HPDE6-E6E7 (cell line): ENCODE results near the gene SRPRA.
"Not testable (repeated sequence)": the region's sequence is repeated elsewhere in the genome, so short reads cannot be mapped to it uniquely, and the experiment has no call there.

Experiments used
- DNase-seq: peaks from one replicate; pipeline ENCODE4 v3.0.0; 2011; ENCODE audit warnings: missing footprints; ENCODE audit errors: extremely low spot score

SRPRA gene

GRCh38 chr11:126282736-126283591 lies 14.3 kb upstream of the SRPRA start, which contains the start of gene TIRAP:
Gene TIRAP, plus strand, starts transcription at chr11:126283093. Its CDS starts 7,802 bp downstream, at chr11:126290895.
- no peak for DNase-seq

GRCh38 chr11:126282361-126282735 lies 13.7 kb upstream of the SRPRA start:
- no peak for DNase-seq

- DNase-seq: no peak
These were observed 13.0 kb upstream of the SRPRA start for GRCh38 chr11:126281666-126282175.

- DNase-seq: no peak
These were observed 12.6 kb upstream of the SRPRA start for GRCh38 chr11:126281245-126281644.

- no peak for DNase-seq
These were observed 11.9 kb upstream of the SRPRA start for GRCh38 chr11:126280595-126280994.

GRCh38 chr11:126279191-126279590 lies 10.5 kb upstream of the SRPRA start:
- DNase-seq: no peak

- no peak for DNase-seq
These were observed 9.1 kb upstream of the SRPRA start for GRCh38 chr11:126277780-126278179.

- DNase-seq: no peak
These were observed 8.6 kb upstream of the SRPRA start for GRCh38 chr11:126277322-126277721.

GRCh38 chr11:126268361-126268707 lies 361 bp downstream of the SRPRA start:
- peak; percentile 39 for DNase-seq

- no peak for DNase-seq
These were observed 1.0 kb downstream of the SRPRA start for GRCh38 chr11:126267650-126268049.

GRCh38 chr11:126265811-126266210 lies 2.9 kb downstream of the SRPRA start:
- DNase-seq: no peak

- DNase-seq: no peak
These were observed 5.2 kb downstream of the SRPRA start for GRCh38 chr11:126263489-126263888.

- no peak for DNase-seq
These were observed 6.5 kb downstream of the SRPRA start for GRCh38 chr11:126262216-126262615.

GRCh38 chr11:126257764-126258163 lies 10.9 kb downstream of the SRPRA start:
- DNase-seq: no peak

GRCh38 chr11:126257144-126257543 lies 11.6 kb downstream of the SRPRA start:
- DNase-seq: no peak

GRCh38 chr11:126256216-126256615 lies 12.5 kb downstream of the SRPRA start:
- no peak for DNase-seq

GRCh38 chr11:126255507-126255906 lies 13.2 kb downstream of the SRPRA start:
- DNase-seq: not testable (repeated sequence)

GRCh38 chr11:126254819-126255218 lies 13.9 kb downstream of the SRPRA start:
- DNase-seq: no peak

GRCh38 chr11:126253265-126253664 lies 15.4 kb downstream of the SRPRA start:
- no peak for DNase-seq

GRCh38 chr11:126246636-126247035 lies 22.1 kb downstream of the SRPRA start:
- no peak for DNase-seq

- DNase-seq: no peak
These were observed 35.3 kb downstream of the SRPRA start for GRCh38 chr11:126233391-126233790.

- no peak for DNase-seq
These were observed 36.0 kb downstream of the SRPRA start for GRCh38 chr11:126232683-126233082.

- DNase-seq: no peak
These were observed 36.8 kb downstream of the SRPRA start for GRCh38 chr11:126231725-126232459.
